VCaP (cell line): Measurements from ENCODE around the gene ZNF774.
A peak's percentile ranks its signal among the peaks of the same experiment; 100 is the strongest.

Source experiments
- H3K27ac ChIP-seq: fragments of 450-650 bp; 2 replicates; pipeline ENCODE4 v1.5.1; 2017
- CTCF ChIP-seq: fragments of 450-650 bp; conservative IDR thresholded peaks from 2 replicates; pipeline ENCODE4 v1.5.1; 2017; ENCODE audit warnings: mild to moderate bottlenecking, moderate library complexity

The ZNF774 gene

DNA sequence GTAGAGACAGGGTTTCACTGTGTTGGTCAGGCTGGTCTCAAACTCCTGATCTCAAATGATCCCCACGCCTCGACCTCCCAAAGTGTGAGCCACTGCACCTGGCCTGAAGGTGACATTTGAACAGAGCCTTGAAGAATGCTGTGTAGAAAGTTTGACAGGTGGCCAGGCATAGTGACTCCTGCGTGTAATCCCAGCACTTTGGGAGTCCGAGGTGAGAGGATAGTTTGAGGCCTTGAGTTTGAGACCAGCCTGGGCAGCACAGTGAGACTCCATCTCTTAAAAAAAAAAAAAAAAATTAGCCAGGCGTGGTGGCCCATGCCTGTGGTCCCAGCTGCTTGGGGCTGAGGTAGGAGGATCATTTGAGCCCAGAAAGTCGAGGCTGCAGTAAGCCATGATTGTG is 37.4 kb downstream of the ZNF774 start:
- H3K27ac ChIP-seq: no peak overlapping the region
- TF ChIP-seq CTCF: no peak

DNA sequence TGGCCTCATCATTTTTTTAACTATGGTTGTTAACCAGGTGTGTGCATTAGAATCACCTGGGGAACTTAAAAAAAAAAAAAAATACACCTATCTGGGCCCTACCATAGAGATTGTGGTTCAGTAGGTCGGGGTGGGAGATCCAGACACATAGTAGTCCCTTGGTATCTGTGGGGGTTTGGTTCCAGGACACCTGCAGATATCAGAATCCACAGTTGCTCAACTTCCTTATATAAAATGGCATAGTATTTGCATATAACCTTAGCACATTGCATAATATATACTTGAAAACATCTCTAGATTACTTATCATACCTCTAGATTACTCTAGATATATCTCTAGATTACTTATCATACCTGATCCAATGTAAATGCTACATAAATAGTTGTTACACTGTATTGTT is 41.0 kb downstream of the ZNF774 start:
- no peak overlapping the region for H3K27ac ChIP-seq
- no peak for TF ChIP-seq CTCF

GRCh38 chr15:90394074-90394473 is 42.0 kb downstream of the ZNF774 start:
- no peak for TF ChIP-seq CTCF
- no peak overlapping the region for H3K27ac ChIP-seq

GRCh38 chr15:90394748-90395442 is 42.8 kb downstream of the ZNF774 start:
- H3K27ac ChIP-seq: no peak overlapping the region
- TF ChIP-seq CTCF: no peak

- H3K27ac ChIP-seq: no peak overlapping the region
Observed at GRCh38 chr15:90396321-90396720, 44.2 kb downstream of the ZNF774 start.

GRCh38 chr15:90400005-90400758 is 48.1 kb downstream of the ZNF774 start:
- TF ChIP-seq CTCF: no peak
- peak overlapping the region; percentile 81 for H3K27ac ChIP-seq

More at GRCh38 chr15:90396321-90396720, 44.2 kb downstream of the ZNF774 start:
- TF ChIP-seq CTCF: no peak

- H3K27ac ChIP-seq: peak overlapping the region; percentile 81
- no peak for TF ChIP-seq CTCF
Observed at GRCh38 chr15:90400759-90401314, 48.8 kb downstream of the ZNF774 start.
